PC-9 (cell line): Measurements from ENCODE around the gene KRT82. TPM values are rescaled to one million over a fixed set of nuclear protein-coding genes. Genes with fewer than 3 reads are reported as not detected.

Experiments
- BruUV-seq: library from RNA; stranded (reverse); fragments of 400-500 nt; replicated peaks from 2 replicates; lab custom pipeline; 2021; lab: Mats Ljungman, UMichigan
- CTCF ChIA-PET: fragments of 300-600 bp; sonication (Branson Sonifier 250); formaldehyde crosslinking; loops from one replicate; lab custom pipeline; 2022; ENCODE audit warnings: antibody characterized with exemption; lab: Charles Lee
- POLR2A ChIA-PET: fragments of 300-600 bp; sonication (Branson Sonifier 250); formaldehyde crosslinking; loops from one replicate; lab custom pipeline; 2022; ENCODE audit warnings: antibody characterized with exemption; ENCODE audit not compliant: unreplicated experiment; lab: Charles Lee
- DNase-seq, 2 experiments: peaks; one replicate each; pipeline versions ENCODE4 v3.0.0 to v3.0.0-alpha.2; 2015 to 2022; ENCODE audit warnings: mixed read lengths in 1 of 2
- H2AFZ ChIP-seq: fragments of 200-600 bp; sonication (generic); 2 replicates; pipeline ENCODE4 v1.8.1; 2017; ENCODE audit warnings: antibody characterized with exemption
- H3F3A ChIP-seq: fragments of 200-600 bp; sonication (generic); 2 replicates; pipeline ENCODE4 v1.8.1; 2017; ENCODE audit warnings: antibody characterized with exemption, mild to moderate bottlenecking, low read depth; ENCODE audit not compliant: insufficient read depth
- H3K27ac ChIP-seq: fragments of 200-600 bp; sonication (generic); 2 replicates; pipeline ENCODE4 v1.6.1; 2016; ENCODE audit warnings: mixed run types
- H3K27me3 ChIP-seq: fragments of 200-600 bp; sonication (generic); 2 replicates; pipeline ENCODE4 v1.6.1; 2016; ENCODE audit warnings: low read depth, mixed run types; ENCODE audit not compliant: insufficient read depth
- H3K36me3 ChIP-seq: fragments of 200-600 bp; sonication (generic); 2 replicates; pipeline ENCODE4 v1.6.1; 2016; ENCODE audit warnings: low read depth, mixed run types
- H3K4me1 ChIP-seq: fragments of 200-600 bp; sonication (generic); replicated peaks from 2 replicates; pipeline ENCODE4 v1.6.1; 2016; ENCODE audit warnings: mixed run types; ENCODE audit not compliant: insufficient read depth
- H3K4me2 ChIP-seq: fragments of 200-600 bp; sonication (generic); 2 replicates; pipeline ENCODE4 v1.6.1; 2017; ENCODE audit warnings: mixed run types
- H3K4me3 ChIP-seq: fragments of 200-600 bp; sonication (generic); 2 replicates; pipeline ENCODE4 v1.6.1; 2016; ENCODE audit warnings: mixed run types
- H3K79me2 ChIP-seq: fragments of 200-600 bp; sonication (generic); 2 replicates; pipeline ENCODE4 v1.6.1; 2017; ENCODE audit warnings: low read depth, mixed run types
- H3K9me2 ChIP-seq: fragments of 200-600 bp; sonication (generic); 2 replicates; pipeline ENCODE4 v1.8.1; 2017; ENCODE audit warnings: mild to moderate bottlenecking; ENCODE audit not compliant: insufficient read depth
- H3K9me3 ChIP-seq: fragments of 200-600 bp; sonication (generic); 2 replicates; pipeline ENCODE4 v1.8.1; 2016; ENCODE audit warnings: low read depth; ENCODE audit not compliant: insufficient read depth
- H4K20me1 ChIP-seq: fragments of 200-600 bp; sonication (generic); 2 replicates; pipeline ENCODE4 v1.8.1; 2017; ENCODE audit not compliant: insufficient read depth
- CTCF ChIP-seq: fragments of 200-600 bp; sonication (generic); conservative IDR thresholded peaks from 2 replicates; pipeline ENCODE4 v1.6.1; 2017; ENCODE audit warnings: mixed run types, antibody characterized with exemption, mild to moderate bottlenecking, moderate library complexity
- EZH2 ChIP-seq: fragments of 200-600 bp; sonication (generic); IDR thresholded peaks from 2 replicates; pipeline ENCODE4 v1.8.0; 2017; ENCODE audit warnings: antibody characterized with exemption, low read depth
- intact Hi-C: fragments of 100-400 bp; cut with micrococcal nuclease; formaldehyde crosslinking; loops from one replicate; pipeline ENCODE4 v1.10.0; 2022; ENCODE audit not compliant: unreplicated experiment
- total RNA-seq: library from RNA; stranded (reverse); gene quantifications from 2 replicates; pipeline ENCODE4 v1.2.3, GENCODE V29; 2021

KRT82 gene
- total RNA-seq, 1 experiment from 2014 or later = not detected

- TF ChIP-seq CTCF = no peak
- no peaks in the 10 kb centered on the region for H4K20me1 ChIP-seq
- H3K9me3 ChIP-seq = no peaks in the 10 kb centered on the region
- no peaks in the 10 kb centered on the region for H3K4me1 ChIP-seq
- ChIA-PET CTCF (no interaction called here), POLR2A (no interaction called here)
- no peak overlapping the region for H3K4me3 ChIP-seq
- no peaks in the 10 kb centered on the region for H3K36me3 ChIP-seq
- no peaks in the 10 kb centered on the region for H3F3A ChIP-seq
- no peak overlapping the region for H2AFZ ChIP-seq
- H3K79me2 ChIP-seq = no peaks in the 10 kb centered on the region
- intact Hi-C loops = no loop called here
- BruUV-seq = no TSS peak
- H3K4me2 ChIP-seq = no peak overlapping the region
- H3K27me3 ChIP-seq = no peaks in the 10 kb centered on the region
- H3K27ac ChIP-seq = no peak overlapping the region
- H3K9me2 ChIP-seq = no peaks in the 10 kb centered on the region
- no peak for DNase-seq
Measured at GRCh38 chr12:52428121-52428520, 22.0 kb upstream of the KRT82 start.

GRCh38 chr12:52427083-52427482, 20.9 kb upstream of the KRT82 start:
- Histone ChIP-seq H3K27me3 (no peaks in the 10 kb centered on the region), H3K9me3 (no peaks in the 10 kb centered on the region), H3K4me3 (no peak overlapping the region), H3K27ac (no peak overlapping the region), H3F3A (no peaks in the 10 kb centered on the region), H3K79me2 (no peaks in the 10 kb centered on the region), H3K4me1 (no peaks in the 10 kb centered on the region), H3K36me3 (no peaks in the 10 kb centered on the region), H2AFZ (no peak overlapping the region), H3K9me2 (no peaks in the 10 kb centered on the region), H3K4me2 (no peak overlapping the region), H4K20me1 (no peaks in the 10 kb centered on the region)
- BruUV-seq = no TSS peak
- ChIA-PET CTCF (no interaction called here), POLR2A (no interaction called here)
- no peak for DNase-seq
- TF ChIP-seq EZH2 = no peak
- no peak for TF ChIP-seq CTCF
- intact Hi-C loops = no loop called here

GRCh38 chr12:52426034-52426433, 19.9 kb upstream of the KRT82 start:
- intact Hi-C loops = no loop called here
- no peak overlapping the region for H3K4me2 ChIP-seq
- no TSS peak for BruUV-seq
- H3K79me2 ChIP-seq = no peaks in the 10 kb centered on the region
- H3F3A ChIP-seq = no peaks in the 10 kb centered on the region
- POLR2A ChIA-PET = no interaction called here
- no peaks in the 10 kb centered on the region for H3K9me2 ChIP-seq
- no peaks in the 10 kb centered on the region for H3K4me1 ChIP-seq
- H2AFZ ChIP-seq = no peak overlapping the region
- DNase-seq = no peak
- H3K27me3 ChIP-seq = no peaks in the 10 kb centered on the region
- no peak overlapping the region for H3K4me3 ChIP-seq
- no peak overlapping the region for H3K27ac ChIP-seq
- TF ChIP-seq EZH2 (no peak), CTCF (no peak)
- H3K9me3 ChIP-seq = no peaks in the 10 kb centered on the region
- H3K36me3 ChIP-seq = no peaks in the 10 kb centered on the region
- CTCF ChIA-PET = interaction anchor here (0.7 kb wide), 2 partner anchors 9 to 452 kb away, joined by 3 read pairs; no protein-coding TSS in a partner anchor
- H4K20me1 ChIP-seq = no peaks in the 10 kb centered on the region
